ENCODE data around the gene SLC4A7.

DNA sequence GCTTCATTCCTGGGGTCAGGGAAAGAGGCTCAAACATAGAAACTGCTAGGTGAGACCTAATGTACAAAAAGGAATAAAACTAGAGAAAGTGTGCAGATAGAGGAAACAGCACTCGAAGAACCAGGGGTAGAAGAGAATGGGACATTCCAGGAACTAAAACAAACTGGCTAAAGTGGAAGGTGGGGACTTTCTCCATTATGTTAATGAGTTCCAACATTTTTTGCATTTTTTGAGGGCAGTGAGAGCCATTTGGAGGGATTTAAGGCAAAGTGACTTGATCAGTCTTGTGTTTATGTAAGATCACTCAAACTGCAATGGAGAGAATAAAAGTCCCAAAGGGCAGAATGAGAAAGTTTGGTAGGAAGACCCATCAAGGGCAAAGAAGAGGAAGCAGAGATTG lies 20.6 kb upstream of the SLC4A7 start:
- TF ChIP-seq, protein P1, sequence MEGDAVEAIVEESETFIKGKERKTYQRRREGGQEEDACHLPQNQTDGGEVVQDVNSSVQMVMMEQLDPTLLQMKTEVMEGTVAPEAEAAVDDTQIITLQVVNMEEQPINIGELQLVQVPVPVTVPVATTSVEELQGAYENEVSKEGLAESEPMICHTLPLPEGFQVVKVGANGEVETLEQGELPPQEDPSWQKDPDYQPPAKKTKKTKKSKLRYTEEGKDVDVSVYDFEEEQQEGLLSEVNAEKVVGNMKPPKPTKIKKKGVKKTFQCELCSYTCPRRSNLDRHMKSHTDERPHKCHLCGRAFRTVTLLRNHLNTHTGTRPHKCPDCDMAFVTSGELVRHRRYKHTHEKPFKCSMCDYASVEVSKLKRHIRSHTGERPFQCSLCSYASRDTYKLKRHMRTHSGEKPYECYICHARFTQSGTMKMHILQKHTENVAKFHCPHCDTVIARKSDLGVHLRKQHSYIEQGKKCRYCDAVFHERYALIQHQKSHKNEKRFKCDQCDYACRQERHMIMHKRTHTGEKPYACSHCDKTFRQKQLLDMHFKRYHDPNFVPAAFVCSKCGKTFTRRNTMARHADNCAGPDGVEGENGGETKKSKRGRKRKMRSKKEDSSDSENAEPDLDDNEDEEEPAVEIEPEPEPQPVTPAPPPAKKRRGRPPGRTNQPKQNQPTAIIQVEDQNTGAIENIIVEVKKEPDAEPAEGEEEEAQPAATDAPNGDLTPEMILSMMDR (conservative IDR thresholded peaks at IDR 0.05 in 1 of 2, IDR thresholded peaks at IDR 0.05 in 1 of 2; ENCODE audit: low read depth in 1 of 2, low read length in 2 of 2): no peak
- TF ChIP-seq EZH2 (IDR thresholded peaks at IDR 0.05; ENCODE audit: low read length, missing control alignments): no peak
